Sigmoid colon (tissue), 4 donors: ENCODE measurements around the gene MERTK.

ENCODE experiments used
- POLR2A ChIP-seq, 2 donors: fragments of 450-650 bp; IDR thresholded peaks; one replicate each; pipeline ENCODE4 v1.6.1; 2016; ENCODE audit warnings: antibody characterized with exemption in 2 of 2, mild to moderate bottlenecking in 2 of 2, moderate library complexity in 2 of 2
- POLR2AphosphoS5 ChIP-seq, 4 donors: sonication (generic); formaldehyde crosslinking; IDR thresholded peaks; one replicate each; pipeline ENCODE4 v1.6.1; 2017; ENCODE audit warnings: antibody characterized with exemption in 4 of 4
- TF ChIP-seq, protein P1 (sequence below), 4 experiments: fragments of 450-650 bp in 3 of 4; fragments of 200-600 bp in 1 of 4; IDR thresholded peaks; one replicate each; pipeline ENCODE4 v1.5.1; 2016 to 2019; ENCODE audit warnings: antibody characterized with exemption in 4 of 4, mild to moderate bottlenecking in 3 of 4, moderate library complexity in 2 of 4

- TF ChIP-seq, protein P1, sequence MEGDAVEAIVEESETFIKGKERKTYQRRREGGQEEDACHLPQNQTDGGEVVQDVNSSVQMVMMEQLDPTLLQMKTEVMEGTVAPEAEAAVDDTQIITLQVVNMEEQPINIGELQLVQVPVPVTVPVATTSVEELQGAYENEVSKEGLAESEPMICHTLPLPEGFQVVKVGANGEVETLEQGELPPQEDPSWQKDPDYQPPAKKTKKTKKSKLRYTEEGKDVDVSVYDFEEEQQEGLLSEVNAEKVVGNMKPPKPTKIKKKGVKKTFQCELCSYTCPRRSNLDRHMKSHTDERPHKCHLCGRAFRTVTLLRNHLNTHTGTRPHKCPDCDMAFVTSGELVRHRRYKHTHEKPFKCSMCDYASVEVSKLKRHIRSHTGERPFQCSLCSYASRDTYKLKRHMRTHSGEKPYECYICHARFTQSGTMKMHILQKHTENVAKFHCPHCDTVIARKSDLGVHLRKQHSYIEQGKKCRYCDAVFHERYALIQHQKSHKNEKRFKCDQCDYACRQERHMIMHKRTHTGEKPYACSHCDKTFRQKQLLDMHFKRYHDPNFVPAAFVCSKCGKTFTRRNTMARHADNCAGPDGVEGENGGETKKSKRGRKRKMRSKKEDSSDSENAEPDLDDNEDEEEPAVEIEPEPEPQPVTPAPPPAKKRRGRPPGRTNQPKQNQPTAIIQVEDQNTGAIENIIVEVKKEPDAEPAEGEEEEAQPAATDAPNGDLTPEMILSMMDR (IDR thresholded peaks at IDR 0.05) = no peak
- TF ChIP-seq POLR2A (IDR thresholded peaks at IDR 0.05) (no peak), POLR2AphosphoS5 (IDR thresholded peaks at IDR 0.05) (no peak)
These were observed 48.8 kb downstream of the MERTK start for GRCh38 chr2:111947219-111947618.
